Activated effector memory CD4-positive, alpha-beta T cell treated with anti-CD3 and anti-CD28 coated beads, Interleukin-2, amount 50 U/mL, for 16 hours (primary cell): ENCODE measurements around the gene ZC3H18.

ENCODE experiments used
- DNase-seq: peaks from one replicate; pipeline ENCODE4 v3.0.0-alpha.2; 2020

ZC3H18 gene

DNA sequence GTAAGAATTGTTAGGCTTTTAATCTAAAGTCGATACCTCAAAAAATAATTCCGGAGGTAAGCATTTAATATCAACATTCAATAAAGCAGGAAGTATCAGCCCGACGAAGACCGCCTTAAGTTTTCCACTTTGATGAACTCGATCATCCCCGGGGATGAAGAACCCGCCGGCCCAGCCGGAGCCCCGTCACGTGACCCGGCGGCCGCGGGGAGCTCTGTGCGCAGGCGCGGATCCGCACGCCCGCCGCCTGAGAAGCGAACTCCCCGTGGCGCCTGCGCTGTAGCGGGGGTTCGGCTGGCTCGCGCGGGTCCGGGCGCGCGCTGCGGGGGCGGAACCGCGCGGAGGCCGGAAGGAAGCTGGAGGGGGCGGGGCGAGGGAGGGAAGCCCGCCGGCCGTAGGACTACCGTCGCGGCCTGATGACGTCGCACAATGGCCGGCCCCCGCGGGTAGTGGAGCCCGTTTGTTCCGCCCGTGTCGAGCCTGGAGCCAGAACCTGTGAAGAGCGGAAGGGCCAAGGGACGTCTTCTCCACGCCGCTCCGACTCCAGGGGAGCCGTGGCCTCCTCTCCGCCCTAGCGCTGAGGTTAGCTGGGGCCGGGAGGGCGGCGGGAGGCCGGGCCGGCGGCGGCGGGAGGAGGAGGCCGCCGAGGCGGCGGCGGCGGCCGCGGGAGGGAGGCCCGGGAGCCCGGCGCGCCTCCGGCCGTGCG lies at the start of gene ZC3H18:
TSS of gene ZC3H18 (plus strand) at position 419 of the 706 bp plus-strand sequence. CDS start 6,721 bp downstream, outside the sequence.
- DNase-seq, result peak; percentile 99

DNA sequence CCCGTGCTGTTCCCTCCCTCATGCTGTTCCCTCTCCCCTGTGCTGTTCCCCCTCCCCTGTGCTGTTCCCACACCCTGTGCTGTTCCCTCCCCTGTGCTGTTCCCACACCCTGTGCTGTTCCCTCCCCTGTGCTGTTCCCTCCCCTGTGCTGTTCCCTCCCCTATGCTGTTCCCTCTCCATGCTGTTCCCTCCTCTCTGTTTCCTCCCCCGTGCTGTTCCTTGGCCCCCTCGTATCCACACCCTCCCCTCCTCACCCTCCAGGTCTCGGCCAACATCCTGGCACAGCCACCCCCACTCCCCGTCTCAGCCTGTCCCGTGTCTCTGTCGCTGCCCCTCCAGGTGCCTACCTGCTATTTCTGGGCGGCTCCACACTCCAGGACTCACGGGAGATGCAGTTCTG lies 48.5 kb upstream of the ZC3H18 start:
- DNase-seq, result no peak

DNA sequence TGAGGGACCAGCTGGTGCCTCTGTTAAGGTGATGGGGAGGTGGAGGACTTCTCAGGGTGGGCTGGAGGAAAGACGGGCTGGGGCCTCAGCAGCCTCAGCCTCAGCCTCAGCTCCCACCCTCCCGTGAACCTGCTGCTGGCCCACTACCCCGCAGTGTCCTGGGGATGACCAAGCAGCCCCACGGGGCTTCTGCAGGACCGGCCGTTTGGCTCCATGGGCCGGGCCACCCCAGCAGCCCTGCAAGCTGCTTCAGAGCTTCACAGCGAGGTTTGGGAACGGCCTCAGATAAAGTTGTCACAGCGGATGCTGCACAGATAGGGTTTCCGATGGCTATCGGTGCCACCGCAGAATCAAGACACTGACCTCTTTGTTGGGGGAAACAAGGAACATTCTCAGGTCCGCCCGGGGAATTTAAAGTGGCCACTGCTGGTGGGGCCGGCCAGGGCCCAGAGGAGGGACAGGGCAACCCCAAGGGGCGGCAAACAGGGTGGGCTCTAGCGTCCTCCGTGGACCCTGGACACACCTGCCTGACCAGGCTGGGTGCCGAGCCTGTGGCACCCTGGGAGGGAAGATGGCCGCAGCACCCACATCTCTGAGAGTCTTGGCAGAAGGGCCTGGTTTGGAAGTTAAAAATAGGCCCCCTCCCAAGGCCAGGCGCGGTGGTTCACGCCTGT lies 47.8 kb upstream of the ZC3H18 start:
- no peak for DNase-seq

- DNase-seq, result no peak
Observed at GRCh38 chr16:88523309-88524161, 46.7 kb upstream of the ZC3H18 start.

DNA sequence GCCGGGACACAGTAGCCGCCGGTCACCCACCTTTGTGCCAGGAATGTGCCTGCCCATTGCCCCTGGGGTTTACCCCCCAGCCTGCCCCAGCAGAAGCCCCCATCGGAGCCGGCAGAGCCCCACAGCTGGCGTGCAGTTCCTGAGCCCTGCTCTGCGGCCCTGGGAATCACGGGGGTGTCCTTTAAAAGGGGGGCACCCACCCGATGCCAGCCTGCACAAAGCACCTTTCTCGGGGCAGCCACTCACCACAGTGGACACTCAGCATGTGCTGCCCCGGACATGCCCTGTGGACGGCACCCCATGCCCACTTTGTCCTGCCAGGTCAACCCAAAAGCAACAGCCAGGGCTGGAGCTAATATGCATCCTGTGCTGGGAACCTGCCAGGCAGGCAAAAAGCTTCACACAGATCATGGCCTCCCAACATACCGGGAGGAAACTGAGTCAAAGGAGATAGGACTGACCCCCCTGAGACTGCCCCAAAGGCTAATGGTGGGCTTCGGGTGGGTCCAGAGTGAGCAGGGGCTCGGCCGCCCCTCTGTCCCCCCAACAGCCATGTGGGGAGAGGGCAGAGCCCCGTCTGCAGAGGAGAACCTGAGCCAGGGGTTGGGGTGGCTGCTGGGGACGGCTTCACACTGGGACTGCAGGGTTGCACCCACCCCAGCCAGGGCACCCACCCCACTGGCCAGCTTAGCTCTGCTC lies 45.8 kb upstream of the ZC3H18 start:
- no peak for DNase-seq

DNA sequence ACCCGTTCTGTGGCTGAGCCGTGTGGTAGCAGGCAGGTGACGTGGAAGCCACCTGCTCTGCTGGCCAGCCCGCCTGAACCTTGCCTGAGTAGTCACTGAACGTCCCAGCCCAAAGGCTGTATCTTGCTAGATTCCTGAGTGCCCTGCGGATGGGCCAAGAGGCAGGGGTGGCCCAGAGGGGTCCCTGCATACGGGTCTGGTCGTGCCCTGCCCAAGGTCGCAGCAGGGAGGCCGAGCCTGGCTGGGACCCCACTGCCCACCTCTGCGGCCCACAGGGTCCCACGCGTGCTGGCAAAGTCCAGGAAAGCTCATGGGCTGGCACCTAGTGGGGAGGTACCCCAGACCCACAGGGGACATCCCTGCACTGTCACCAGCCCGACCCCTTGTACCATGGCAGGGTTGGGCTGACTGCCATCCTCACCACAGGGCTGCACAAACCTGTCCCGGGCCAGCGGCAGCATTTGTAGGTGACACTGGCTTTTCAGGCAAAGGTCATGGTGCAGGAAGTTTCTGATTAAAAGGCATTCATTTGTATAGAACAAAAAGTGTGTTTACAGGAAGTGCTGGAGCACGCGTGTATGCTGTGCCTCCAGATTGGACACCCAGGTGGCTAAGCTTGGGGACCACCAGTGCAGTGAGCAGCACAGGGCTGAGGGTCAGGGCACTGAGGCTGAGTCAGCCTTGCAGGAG lies 45.1 kb upstream of the ZC3H18 start:
- DNase-seq, result no peak

DNA sequence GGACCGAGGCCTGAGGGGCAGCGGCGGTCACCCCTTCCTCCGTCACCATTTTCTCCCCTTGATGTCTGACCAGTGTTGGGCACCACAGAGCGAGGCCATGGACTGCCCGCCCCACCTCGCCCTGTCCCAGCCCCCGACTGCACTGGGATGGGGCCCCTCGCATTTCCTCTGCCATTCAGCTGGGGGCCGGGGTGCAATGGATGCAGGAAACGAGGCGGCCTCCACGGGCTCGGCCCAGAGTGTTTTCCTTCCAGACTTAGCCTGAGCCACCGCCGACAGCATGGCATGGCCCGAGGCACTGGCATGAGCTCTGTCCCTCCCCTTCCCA lies 44.6 kb upstream of the ZC3H18 start:
- DNase-seq, result no peak

GRCh38 chr16:88526008-88526905 lies 43.9 kb upstream of the ZC3H18 start:
- no peak for DNase-seq

- no peak for DNase-seq
Observed at GRCh38 chr16:88526906-88527185, 43.4 kb upstream of the ZC3H18 start.

DNA sequence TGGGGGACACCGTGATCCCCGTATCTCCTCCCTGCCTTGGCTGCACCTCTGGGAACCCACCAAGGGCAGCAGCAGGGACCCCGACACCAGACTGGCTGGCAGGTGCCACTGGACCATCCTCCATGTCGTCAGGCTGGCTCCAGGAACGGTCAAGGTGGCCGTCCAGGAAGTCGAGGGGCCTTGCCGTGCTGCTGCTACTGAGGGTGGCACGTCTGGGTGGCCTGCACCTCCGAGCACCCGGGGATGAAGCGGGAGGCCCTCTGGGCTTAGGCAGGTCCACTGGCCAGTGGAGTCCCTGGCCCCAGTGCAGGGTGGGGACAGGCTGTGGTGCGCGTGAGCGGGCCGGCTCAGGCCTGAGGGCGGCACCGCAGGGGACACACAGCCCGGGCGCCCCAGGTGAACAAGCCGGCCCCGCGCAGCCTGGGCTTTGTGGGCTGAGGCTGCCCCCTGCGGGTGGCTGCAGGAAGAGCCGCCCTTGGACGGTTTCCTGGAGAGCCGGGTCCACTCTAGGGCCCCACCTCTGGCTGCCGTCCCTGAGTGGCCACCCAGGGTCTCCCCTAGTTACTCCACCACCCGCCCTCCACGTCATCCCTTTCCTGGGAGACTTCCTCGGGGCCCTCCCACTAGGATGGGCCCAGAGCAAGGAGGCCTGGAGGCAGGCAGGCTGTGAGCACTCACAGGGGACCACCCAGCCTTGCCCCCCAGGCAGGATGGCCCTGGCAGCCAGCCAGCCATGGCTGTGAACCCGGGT lies 42.8 kb upstream of the ZC3H18 start:
- peak; percentile 87 for DNase-seq

- no peak for DNase-seq
Observed at GRCh38 chr16:88527937-88528743, 42.1 kb upstream of the ZC3H18 start.

DNA sequence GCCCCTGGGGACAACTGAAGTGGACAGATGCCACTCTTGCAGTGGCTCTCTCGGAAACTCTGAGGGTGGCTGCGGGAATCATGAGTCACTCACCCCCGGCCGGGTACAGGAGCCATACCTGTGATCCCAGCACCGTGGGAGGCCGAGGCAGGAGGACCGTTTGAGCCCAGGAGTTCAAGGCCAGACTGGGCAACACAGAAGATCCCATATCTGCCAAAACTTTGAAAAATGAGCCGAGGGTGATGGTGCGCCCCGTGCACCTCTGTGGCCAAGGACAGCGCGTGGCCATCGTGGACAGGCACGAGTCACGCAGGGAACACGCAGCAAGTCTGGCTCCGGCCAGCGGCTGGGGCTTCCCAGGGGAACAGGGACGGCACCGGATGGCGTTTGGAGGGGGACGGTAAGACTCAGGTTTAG lies 41.3 kb upstream of the ZC3H18 start:
- DNase-seq, result no peak

GRCh38 chr16:88529596-88529995 lies 40.6 kb upstream of the ZC3H18 start:
- no peak for DNase-seq

DNA sequence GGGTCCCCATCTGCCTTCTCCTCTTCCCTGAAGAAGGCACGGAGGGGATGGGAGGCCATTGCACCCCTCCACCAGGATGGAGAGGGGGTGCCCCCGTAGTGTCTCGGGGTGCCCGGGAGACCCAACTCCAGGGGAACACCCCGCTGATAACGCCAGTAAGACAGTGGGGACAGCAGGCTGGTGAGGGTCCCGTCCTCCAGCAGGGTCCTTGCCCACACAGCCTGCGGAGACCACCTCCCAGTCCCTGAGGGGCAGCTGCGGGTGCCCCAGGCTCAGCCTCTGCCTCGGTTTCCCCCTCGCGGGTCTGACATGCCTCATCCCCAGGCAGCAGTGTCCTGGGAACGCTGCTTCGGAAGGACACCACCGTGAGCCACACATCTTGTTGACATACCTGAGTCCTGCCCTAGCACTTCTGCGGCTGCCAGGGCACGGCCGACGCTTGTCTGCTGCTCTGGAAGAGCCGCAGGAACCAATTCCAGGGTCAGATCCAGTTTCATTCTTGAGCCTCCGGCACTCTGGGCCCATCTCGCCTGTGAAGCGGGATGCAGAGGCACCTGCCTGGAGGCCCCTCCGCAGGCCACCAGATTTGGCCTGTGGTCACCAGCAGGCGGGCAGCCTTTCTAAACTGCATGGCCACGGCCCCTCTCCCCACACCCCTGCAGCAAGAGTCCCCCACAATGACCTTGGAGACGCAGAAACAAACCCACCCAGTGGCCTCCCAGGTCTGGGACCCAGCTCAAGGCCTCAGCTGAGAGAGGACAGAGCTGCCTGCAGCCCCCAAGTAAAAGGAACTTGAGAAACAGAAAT lies 39.9 kb upstream of the ZC3H18 start:
- no peak for DNase-seq

DNA sequence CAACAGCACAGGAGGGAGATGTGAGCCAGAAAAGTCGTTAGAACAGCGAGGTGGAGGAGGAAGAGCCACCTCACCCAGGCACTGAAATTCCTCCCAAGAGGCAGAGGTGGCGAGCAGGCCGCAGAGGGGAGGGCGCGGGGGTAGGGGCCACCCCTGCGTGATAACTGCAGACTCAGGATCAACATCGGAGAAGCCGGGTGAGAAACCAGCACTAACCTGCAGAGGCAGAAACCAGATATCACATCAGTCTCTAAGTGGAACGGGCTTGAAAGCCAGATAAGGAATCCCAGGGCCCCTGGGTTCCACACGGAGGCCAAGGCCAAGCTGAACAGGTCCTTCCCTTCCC lies 39.4 kb upstream of the ZC3H18 start:
- no peak for DNase-seq

DNA sequence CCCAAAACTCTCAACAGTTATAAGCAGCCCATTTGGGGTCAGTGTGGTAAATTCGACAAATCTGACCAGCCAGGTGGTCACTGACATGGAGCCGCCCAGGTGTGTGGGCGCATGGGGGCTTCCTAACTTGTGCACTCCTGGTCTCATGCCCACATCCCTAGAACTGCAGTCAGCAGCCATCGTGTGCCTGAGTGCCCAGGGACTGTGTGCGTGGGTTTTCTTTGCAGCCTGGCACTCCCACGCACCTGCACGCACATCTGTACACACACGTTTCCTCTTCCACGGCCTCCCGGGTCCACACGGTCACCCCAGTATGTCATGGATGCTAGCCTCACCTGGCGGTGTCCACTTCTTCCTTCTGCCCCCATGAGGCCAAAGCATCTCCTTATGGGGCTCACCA lies 38.9 kb upstream of the ZC3H18 start:
- no peak for DNase-seq

GRCh38 chr16:88531931-88532433 lies 38.2 kb upstream of the ZC3H18 start:
- no peak for DNase-seq

- DNase-seq, result no peak
Observed at GRCh38 chr16:88532434-88533241, 37.6 kb upstream of the ZC3H18 start.
